B cell (primary cell): ENCODE data around the gene NRL.

Source experiments
- CTCF ChIP-seq: fragments of 200-600 bp; IDR thresholded peaks from one replicate; pipeline ENCODE4 v1.8.0; 2022; ENCODE audit warnings: antibody characterized with exemption, mild to moderate bottlenecking
- EZH2 ChIP-seq: IDR thresholded peaks from 2 replicates; pipeline ENCODE4 v1.6.1; 2012; ENCODE audit warnings: borderline replicate concordance, low read depth, mild to moderate bottlenecking, moderate library complexity, low read length; ENCODE audit not compliant: insufficient read depth, poor library complexity, severe bottlenecking

- no peak for TF ChIP-seq CTCF
- TF ChIP-seq EZH2 = no peak
Measured at GRCh38 chr14:24092110-24092504, 22.6 kb downstream of the NRL start.
